KOPT-K1 (cell line): ENCODE data around the gene C17orf100.
"Not testable (repeated sequence)": the region's sequence is repeated elsewhere in the genome, so short reads cannot be mapped to it uniquely, and the experiment has no call there.

Experiments used
- H3K27ac ChIP-seq: fragments of 200-600 bp; sonication (generic); 2 replicates; pipeline ENCODE4 v1.5.1; 2016; ENCODE audit warnings: antibody characterized with exemption, mild to moderate bottlenecking, low read depth, low read length; ENCODE audit not compliant: poor library complexity, severe bottlenecking
- H3K36me3 ChIP-seq: fragments of 200-600 bp; sonication (generic); 2 replicates; pipeline ENCODE4 v1.5.1; 2017; ENCODE audit warnings: antibody characterized with exemption, mild to moderate bottlenecking, low read length, moderate library complexity; ENCODE audit not compliant: insufficient read depth
- H3K9me3 ChIP-seq: fragments of 200-600 bp; sonication (generic); 2 replicates; pipeline ENCODE4 v1.5.1; 2017; ENCODE audit warnings: antibody characterized with exemption, low read length, mild to moderate bottlenecking; ENCODE audit not compliant: insufficient read depth, poor library complexity, severe bottlenecking

Gene C17orf100

DNA sequence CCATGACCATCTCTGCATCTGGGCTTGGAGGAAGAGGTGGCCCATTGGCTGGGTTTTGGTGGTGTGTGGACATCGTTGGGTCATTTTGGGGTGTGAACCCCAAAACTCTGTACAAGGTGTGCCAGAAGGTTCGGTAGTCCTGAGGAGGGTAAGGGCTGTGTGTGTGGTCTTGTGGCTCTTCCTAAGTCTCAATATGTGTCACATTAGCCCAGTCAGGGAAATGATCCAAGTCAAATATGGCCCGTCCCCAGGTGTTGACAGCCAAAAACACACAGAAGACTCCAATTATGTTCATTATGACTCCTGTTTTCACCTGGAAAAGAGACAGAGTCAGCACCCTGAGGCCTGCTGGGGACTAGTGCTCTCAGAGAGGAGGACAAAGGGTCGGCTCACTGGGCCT lies 34.5 kb downstream of the C17orf100 start:
- Histone ChIP-seq H3K27ac (no peak overlapping the region), H3K9me3 (no peaks in the 10 kb centered on the region), H3K36me3 (no peaks in the 10 kb centered on the region)

DNA sequence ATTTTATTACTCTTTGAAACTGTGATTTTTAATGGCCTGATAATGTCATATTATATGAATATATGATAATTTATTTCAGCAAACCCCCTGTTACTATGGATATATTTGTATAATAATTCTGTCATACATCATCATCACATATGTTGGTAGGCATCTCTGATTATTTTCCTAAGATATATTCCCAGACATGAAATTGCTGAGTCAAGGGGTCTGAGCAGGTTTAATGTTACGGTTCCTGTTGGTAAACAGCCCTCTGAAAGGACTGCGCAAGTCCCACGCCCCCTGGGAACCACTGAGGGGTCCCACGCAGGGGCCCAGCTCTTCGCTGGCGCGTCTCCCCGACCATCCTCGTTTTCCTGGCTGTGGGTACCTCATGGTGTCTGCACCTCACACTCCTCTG lies 37.4 kb downstream of the C17orf100 start:
- Histone ChIP-seq H3K27ac (no peak overlapping the region), H3K9me3 (no peaks in the 10 kb centered on the region), H3K36me3 (no peaks in the 10 kb centered on the region)

DNA sequence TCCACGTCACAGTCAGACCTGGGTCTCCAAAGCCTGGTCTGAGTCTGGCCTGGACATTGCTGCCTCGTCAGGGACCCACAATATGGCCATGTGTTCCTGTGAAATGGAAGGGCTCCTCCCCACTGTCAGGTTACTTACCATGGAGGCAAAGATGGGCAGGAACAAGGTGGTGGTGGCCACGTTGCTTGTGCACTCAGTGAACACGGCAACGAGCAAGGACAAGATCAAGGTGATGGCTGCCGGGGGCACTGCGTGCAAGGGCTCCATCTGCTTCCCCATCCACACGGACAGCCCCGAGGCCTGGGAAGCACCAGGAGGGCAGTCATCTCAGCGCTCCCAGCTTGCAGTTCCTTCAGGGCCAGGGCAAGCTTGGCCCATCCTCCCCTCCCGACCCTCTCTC lies 39.1 kb downstream of the C17orf100 start:
- Histone ChIP-seq H3K9me3 (no peaks in the 10 kb centered on the region), H3K27ac (no peak overlapping the region), H3K36me3 (no peaks in the 10 kb centered on the region)

DNA sequence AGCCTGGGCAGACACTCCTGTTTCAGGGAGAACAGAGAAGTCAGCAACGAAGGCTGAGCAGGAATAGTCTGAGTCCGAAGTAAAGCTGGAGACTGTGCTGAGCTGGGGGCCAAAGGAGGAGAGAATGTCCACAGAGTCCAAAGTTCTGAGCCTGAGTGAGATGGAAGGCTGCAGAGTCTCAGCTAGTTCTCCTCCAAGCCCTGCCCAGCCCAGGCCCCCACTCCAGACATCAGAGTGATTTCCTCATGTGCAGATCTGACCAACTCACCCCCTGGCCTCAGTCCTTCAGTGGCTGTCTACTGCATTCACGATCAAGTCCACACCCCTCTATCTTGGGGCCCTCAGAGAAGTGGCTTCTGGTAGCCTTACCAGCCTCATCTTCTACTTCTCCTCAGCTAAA lies 40.0 kb downstream of the C17orf100 start:
- Histone ChIP-seq H3K9me3 (no peaks in the 10 kb centered on the region), H3K36me3 (no peaks in the 10 kb centered on the region), H3K27ac (no peak overlapping the region)

DNA sequence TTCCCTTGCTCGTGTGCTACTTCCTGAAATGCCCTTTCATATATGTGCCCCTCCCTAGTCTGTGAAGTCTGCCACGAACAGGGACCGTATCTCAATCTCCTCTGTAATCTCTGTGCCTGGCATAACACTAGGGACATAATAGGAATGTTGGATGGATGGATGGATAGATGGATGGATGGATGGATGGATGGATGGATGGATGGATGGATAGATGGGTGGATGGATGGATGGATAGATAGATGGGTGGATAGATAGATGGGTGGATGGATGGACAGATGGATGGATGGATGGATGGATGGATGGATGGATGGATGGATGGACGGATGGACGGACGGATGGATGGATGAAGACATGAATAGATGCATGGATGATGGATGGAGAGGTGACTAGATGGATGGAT lies 40.4 kb downstream of the C17orf100 start:
- H3K9me3 ChIP-seq, H3K36me3 ChIP-seq, H3K27ac ChIP-seq: not testable (repeated sequence)

DNA sequence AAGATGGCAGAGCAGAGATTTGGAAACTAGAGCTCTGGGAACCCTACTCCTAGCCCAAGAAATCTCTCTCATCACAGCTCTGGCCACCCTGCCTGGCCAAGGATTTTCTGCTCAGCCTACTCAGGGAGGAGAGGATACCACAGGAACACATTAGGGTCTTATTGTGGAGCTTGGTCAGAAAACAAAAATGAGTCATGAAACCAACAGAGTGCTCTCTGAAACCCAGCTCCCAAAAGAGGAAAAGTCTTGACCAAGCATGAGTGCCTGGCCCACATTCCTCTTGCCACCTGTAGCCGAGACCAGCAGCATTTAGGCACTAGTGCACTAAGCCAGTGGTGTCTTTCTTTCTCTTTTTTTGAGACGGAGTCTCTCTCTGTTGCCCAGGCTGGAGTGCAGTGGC lies 43.5 kb downstream of the C17orf100 start:
- H3K9me3 ChIP-seq = no peaks in the 10 kb centered on the region
- no peak overlapping the region for H3K27ac ChIP-seq
- no peaks in the 10 kb centered on the region for H3K36me3 ChIP-seq

DNA sequence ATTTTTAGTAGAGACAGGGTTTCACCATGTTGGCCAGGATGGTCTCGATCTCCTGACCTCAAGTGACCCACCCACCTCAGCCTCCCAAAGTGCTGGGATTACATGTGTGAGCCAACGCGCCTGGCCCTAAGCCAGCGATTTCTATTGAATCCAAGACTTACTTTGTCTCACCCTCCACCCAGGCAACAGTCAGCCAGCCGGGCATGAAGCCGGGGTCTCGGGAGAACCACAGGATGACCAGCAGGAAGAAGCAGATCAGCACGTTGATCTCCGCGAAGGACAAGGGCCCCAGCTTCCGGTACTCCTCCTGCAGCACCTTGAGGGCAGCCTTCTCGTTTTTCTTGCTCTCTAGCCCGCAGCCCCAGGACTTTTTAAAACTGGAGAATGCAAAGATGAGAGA lies 44.0 kb downstream of the C17orf100 start:
- Histone ChIP-seq H3K9me3 (no peaks in the 10 kb centered on the region), H3K36me3 (no peaks in the 10 kb centered on the region), H3K27ac (no peak overlapping the region)

DNA sequence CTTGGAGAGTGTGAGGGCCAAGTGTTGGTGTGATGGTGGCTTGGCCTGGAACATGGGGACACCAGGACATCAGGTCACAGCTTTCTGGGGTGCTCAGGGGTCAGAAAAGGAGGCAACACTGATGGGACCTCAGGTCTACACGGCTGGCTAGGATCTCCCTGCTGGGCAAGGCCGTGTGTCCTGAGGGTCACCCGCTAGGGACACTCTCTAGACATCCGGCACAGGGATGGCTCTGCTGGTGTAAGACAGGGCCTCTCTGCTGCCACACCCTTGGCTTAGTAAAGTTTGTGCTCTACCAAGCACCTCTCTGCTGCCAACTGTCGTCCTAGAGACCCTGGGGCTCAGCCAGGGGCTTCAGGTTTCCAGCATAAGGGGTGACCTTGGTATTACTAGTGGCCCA lies 45.3 kb downstream of the C17orf100 start:
- no peak overlapping the region for H3K27ac ChIP-seq
- H3K9me3 ChIP-seq = no peaks in the 10 kb centered on the region
- no peaks in the 10 kb centered on the region for H3K36me3 ChIP-seq

DNA sequence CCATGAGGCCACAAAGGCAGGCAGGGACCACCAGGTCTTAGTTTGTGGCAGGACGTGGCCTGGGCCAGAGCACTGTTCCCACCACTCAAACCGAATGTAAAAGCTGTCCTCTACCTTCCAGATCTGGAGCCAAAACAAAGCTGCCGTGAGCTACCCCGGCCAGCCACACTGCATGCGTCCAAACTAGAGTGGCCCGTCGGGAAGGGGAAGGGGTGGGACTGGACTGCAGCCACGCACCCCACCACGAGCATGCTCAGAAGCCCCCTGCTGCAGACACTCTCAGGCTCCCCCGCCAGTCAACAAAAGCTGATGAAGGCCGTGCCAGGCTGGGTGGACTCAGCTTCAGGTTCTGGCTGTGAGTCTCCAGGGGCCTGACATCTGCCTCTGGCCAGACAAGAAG lies 46.4 kb downstream of the C17orf100 start:
- Histone ChIP-seq H3K36me3 (no peaks in the 10 kb centered on the region), H3K9me3 (no peaks in the 10 kb centered on the region), H3K27ac (no peak overlapping the region)

DNA sequence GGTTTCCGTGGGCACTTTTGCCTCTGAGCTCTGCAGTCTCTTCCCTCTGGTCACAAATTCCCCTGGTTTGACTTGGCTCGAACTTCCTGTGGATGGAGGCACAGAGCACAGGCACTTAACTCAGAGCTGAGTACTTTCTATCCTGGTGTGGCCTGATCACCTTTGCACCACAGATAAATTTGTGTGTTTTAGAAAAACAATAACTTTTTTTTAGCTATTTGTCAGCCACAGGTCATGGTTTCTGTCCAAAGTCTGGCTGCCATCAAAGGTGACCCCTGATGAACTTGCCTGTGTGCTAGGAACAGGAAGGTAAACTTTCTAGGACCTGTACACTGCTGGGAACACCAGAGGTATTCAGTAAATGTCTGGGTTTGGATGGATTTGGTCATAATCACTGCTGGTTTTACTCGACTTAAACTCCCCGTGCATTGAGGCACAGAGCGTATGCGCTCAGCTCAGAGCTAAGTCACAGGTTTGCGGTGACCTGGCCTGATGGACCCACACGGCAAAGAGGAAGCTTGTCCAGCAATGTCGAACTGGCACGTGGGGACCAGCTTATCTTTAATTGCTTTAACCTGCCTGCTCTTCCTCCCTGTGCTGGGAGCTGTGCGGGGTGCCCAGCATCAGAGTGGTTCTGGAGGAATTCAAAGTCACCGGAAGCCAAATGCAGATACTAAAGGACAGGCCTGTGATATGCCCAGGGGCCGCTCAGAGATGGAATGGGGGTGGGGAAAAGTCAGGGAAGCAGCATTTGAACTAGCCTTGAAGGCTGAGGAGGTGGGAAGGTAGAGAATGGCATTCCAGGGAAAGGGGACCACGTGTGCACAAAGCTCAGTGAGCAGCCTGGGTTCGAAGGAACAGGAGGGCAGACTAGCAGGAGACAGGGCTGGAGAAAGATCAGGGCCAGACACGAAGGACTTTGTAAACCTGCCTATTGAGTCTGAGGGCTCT lies 48.7 kb downstream of the C17orf100 start:
- Histone ChIP-seq H3K36me3 (no peaks in the 10 kb centered on the region), H3K9me3 (no peaks in the 10 kb centered on the region), H3K27ac (no peak overlapping the region)

DNA sequence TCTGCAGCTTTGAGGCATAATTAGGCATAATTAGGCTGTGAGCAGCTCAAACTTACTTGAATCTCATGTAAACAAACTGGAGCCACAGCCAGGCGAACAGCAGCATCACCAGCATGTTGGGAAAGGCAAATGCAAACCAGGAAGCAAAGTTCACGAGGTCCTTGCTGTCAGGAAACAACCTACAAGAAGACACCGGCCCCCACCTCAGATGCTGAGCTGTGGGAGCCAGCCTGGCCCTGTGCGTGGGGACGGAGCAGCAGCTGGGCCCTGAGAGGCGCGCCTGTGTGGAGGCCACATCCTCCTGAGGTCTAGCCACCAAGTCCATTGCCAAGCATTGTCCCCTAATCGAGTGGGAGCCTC lies 49.4 kb downstream of the C17orf100 start:
- no peak overlapping the region for H3K27ac ChIP-seq

DNA sequence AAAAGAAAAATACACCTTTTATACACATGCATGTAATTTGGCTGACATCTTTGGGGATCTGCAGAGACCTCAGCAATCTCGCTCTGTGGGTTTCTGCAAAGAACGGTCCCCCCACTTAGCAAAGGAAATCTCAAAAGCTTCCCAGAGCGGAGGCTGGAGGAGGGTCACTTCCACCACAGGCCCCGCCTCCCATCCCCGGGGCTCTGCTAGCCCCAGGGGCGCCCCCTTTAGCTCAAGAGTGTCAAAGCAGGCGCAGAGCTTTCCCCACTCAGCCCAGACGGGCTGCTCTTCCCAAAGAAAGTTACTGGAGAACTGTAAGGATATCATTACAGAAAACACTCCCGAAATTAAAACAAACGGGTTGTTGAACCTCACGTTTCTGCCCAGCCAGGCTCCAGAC lies 50.2 kb downstream of the C17orf100 start:
- H3K9me3 ChIP-seq = no peaks in the 10 kb centered on the region
- H3K36me3 ChIP-seq = no peaks in the 10 kb centered on the region
- no peak overlapping the region for H3K27ac ChIP-seq

More for the DNA sequence above, 49.4 kb downstream of the C17orf100 start:
- no peaks in the 10 kb centered on the region for H3K9me3 ChIP-seq
- no peaks in the 10 kb centered on the region for H3K36me3 ChIP-seq

DNA sequence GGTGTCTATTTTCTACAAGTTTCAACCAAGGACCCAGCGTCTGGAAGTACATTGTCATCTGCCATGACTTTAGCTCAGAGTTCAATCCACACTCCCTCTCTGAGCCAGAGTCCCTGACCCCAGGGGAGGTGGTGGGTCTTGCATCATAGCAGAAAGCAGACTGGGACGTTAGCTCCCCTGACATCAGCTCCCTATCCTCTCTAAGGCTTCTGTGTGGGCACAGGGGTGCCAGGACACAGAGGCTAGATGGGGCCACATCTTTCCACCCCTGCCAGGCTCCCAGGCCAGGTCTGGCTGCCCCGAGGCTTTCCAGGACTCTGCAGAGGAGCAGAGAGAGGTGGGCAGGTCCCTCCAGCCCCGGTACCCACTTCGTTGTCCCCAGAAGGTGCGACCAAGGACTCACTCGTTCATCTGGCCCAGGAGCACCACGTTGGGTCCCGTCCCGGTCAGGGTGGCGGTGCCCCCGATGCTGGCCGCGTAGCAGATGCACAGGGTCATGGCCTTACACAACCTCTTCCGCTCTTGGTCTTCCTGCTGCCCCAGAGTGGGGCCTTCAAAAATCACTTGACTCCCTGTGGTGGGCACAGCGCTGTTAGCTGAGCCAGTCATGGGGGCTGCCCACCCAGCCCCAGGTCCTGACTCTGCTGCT lies 51.1 kb downstream of the C17orf100 start:
- H3K9me3 ChIP-seq = no peaks in the 10 kb centered on the region
- no peak overlapping the region for H3K27ac ChIP-seq
- no peaks in the 10 kb centered on the region for H3K36me3 ChIP-seq
